ENCODE data around the gene SLC1A5.
"Not testable (repeated sequence)": the region's sequence is repeated elsewhere in the genome, so short reads cannot be mapped to it uniquely, and the experiment has no call there.

The SLC1A5 gene

GRCh38 chr19:46766569-46767317 is 21.7 kb downstream of the SLC1A5 start:
- Histone ChIP-seq H3K4me3 (ENCODE audit: low read length in 2 of 2) (no peak overlapping the region), H3K27me3 (ENCODE audit: control insufficient read depth in 1 of 2, insufficient read depth in 2 of 2, low read length in 2 of 2) (no peaks in the 10 kb centered on the region), H3K27ac (ENCODE audit: low read length) (no peak overlapping the region), H3K36me3 (ENCODE audit: control insufficient read depth in 2 of 2, insufficient read depth in 2 of 2, low read length in 2 of 2) (no peaks in the 10 kb centered on the region), H3K9ac (ENCODE audit: low read length in 2 of 2) (no peak overlapping the region), H3K9me3 (ENCODE audit: control insufficient read depth in 2 of 2, low read length in 2 of 2) (no peaks in the 10 kb centered on the region), H3K4me1 (ENCODE audit: control insufficient read depth, insufficient read depth, low read length) (peaks cover 2% of the 10 kb centered on the region)

GRCh38 chr19:46764817-46765291 is 23.5 kb downstream of the SLC1A5 start:
- no peak overlapping the region for H3K27ac ChIP-seq (ENCODE audit: low read length)
- no peaks in the 10 kb centered on the region for H3K27me3 ChIP-seq (ENCODE audit: control insufficient read depth in 1 of 2, insufficient read depth in 2 of 2, low read length in 2 of 2)
- no peaks in the 10 kb centered on the region for H3K9me3 ChIP-seq (ENCODE audit: control insufficient read depth in 2 of 2, low read length in 2 of 2)
- H3K36me3 ChIP-seq (ENCODE audit: control insufficient read depth in 2 of 2, insufficient read depth in 2 of 2, low read length in 2 of 2) = no peaks in the 10 kb centered on the region
- H3K4me1 ChIP-seq (ENCODE audit: control insufficient read depth, insufficient read depth, low read length) = peaks cover 2% of the 10 kb centered on the region
- no peak overlapping the region for H3K4me3 ChIP-seq (ENCODE audit: low read length in 2 of 2)
- no peak overlapping the region for H3K9ac ChIP-seq (ENCODE audit: low read length in 2 of 2)

GRCh38 chr19:46762245-46762890 is 26.0 kb downstream of the SLC1A5 start:
- Histone ChIP-seq H3K36me3 (ENCODE audit: control insufficient read depth in 2 of 2, insufficient read depth in 2 of 2, low read length in 2 of 2) (no peaks in the 10 kb centered on the region), H3K9ac (ENCODE audit: low read length in 2 of 2) (no peak overlapping the region), H3K27ac (ENCODE audit: low read length) (no peak overlapping the region), H3K4me1 (ENCODE audit: control insufficient read depth, insufficient read depth, low read length) (peaks cover 4% of the 10 kb centered on the region), H3K4me3 (ENCODE audit: low read length in 2 of 2) (no peak overlapping the region), H3K9me3 (ENCODE audit: control insufficient read depth in 2 of 2, low read length in 2 of 2) (no peaks in the 10 kb centered on the region), H3K27me3 (ENCODE audit: control insufficient read depth in 1 of 2, insufficient read depth in 2 of 2, low read length in 2 of 2) (no peaks in the 10 kb centered on the region)

GRCh38 chr19:46761418-46761831 is 27.0 kb downstream of the SLC1A5 start:
- H3K36me3 ChIP-seq (ENCODE audit: control insufficient read depth in 2 of 2, insufficient read depth in 2 of 2, low read length in 2 of 2) = peaks cover 0 to 4% of the 10 kb centered on the region in 2 donors
- H3K27me3 ChIP-seq (ENCODE audit: control insufficient read depth in 1 of 2, insufficient read depth in 2 of 2, low read length in 2 of 2) = no peaks in the 10 kb centered on the region
- peaks cover 7% of the 10 kb centered on the region for H3K4me1 ChIP-seq (ENCODE audit: control insufficient read depth, insufficient read depth, low read length)
- H3K9ac ChIP-seq (ENCODE audit: low read length in 2 of 2) = no peak overlapping the region
- no peak overlapping the region for H3K27ac ChIP-seq (ENCODE audit: low read length)
- H3K4me3 ChIP-seq (ENCODE audit: low read length in 2 of 2) = no peak overlapping the region
- H3K9me3 ChIP-seq (ENCODE audit: control insufficient read depth in 2 of 2, low read length in 2 of 2) = no peaks in the 10 kb centered on the region

GRCh38 chr19:46760897-46761296 is 27.5 kb downstream of the SLC1A5 start:
- H3K9me3 ChIP-seq (ENCODE audit: control insufficient read depth in 2 of 2, low read length in 2 of 2); H3K4me1 ChIP-seq (ENCODE audit: control insufficient read depth, insufficient read depth, low read length); H3K36me3 ChIP-seq (ENCODE audit: control insufficient read depth in 2 of 2, insufficient read depth in 2 of 2, low read length in 2 of 2); H3K27me3 ChIP-seq (ENCODE audit: control insufficient read depth in 1 of 2, insufficient read depth in 2 of 2, low read length in 2 of 2); H3K4me3 ChIP-seq (ENCODE audit: low read length in 2 of 2); H3K27ac ChIP-seq (ENCODE audit: low read length); H3K9ac ChIP-seq (ENCODE audit: low read length in 2 of 2): not testable (repeated sequence)

GRCh38 chr19:46760363-46760762 is 28.0 kb downstream of the SLC1A5 start:
- Histone ChIP-seq H3K4me1 (ENCODE audit: control insufficient read depth, insufficient read depth, low read length) (peaks cover 9% of the 10 kb centered on the region), H3K36me3 (ENCODE audit: control insufficient read depth in 2 of 2, insufficient read depth in 2 of 2, low read length in 2 of 2) (peaks cover 0 to 7% of the 10 kb centered on the region in 2 donors), H3K27me3 (ENCODE audit: control insufficient read depth in 1 of 2, insufficient read depth in 2 of 2, low read length in 2 of 2) (no peaks in the 10 kb centered on the region), H3K27ac (ENCODE audit: low read length) (no peak overlapping the region), H3K4me3 (ENCODE audit: low read length in 2 of 2) (no peak overlapping the region), H3K9me3 (ENCODE audit: control insufficient read depth in 2 of 2, low read length in 2 of 2) (no peaks in the 10 kb centered on the region), H3K9ac (ENCODE audit: low read length in 2 of 2) (no peak overlapping the region)

- H3K27me3 ChIP-seq (ENCODE audit: control insufficient read depth in 1 of 2, insufficient read depth in 2 of 2, low read length in 2 of 2) = no peaks in the 10 kb centered on the region
- no peaks in the 10 kb centered on the region for H3K9me3 ChIP-seq (ENCODE audit: control insufficient read depth in 2 of 2, low read length in 2 of 2)
- H3K4me1 ChIP-seq (ENCODE audit: control insufficient read depth, insufficient read depth, low read length) = peaks cover 11% of the 10 kb centered on the region
- no peak overlapping the region for H3K9ac ChIP-seq (ENCODE audit: low read length in 2 of 2)
- H3K36me3 ChIP-seq (ENCODE audit: control insufficient read depth in 2 of 2, insufficient read depth in 2 of 2, low read length in 2 of 2) = peaks cover 0 to 7% of the 10 kb centered on the region in 2 donors
- H3K27ac ChIP-seq (ENCODE audit: low read length) = no peak overlapping the region
- no peak overlapping the region for H3K4me3 ChIP-seq (ENCODE audit: low read length in 2 of 2)
Measured at GRCh38 chr19:46759817-46760333, 28.5 kb downstream of the SLC1A5 start.

- H3K9ac ChIP-seq (ENCODE audit: low read length in 2 of 2) = no peak overlapping the region
- no peak overlapping the region for H3K27ac ChIP-seq (ENCODE audit: low read length)
- H3K27me3 ChIP-seq (ENCODE audit: control insufficient read depth in 1 of 2, insufficient read depth in 2 of 2, low read length in 2 of 2) = no peaks in the 10 kb centered on the region
- H3K4me3 ChIP-seq (ENCODE audit: low read length in 2 of 2) = no peak overlapping the region
- no peaks in the 10 kb centered on the region for H3K9me3 ChIP-seq (ENCODE audit: control insufficient read depth in 2 of 2, low read length in 2 of 2)
- peaks cover 11% of the 10 kb centered on the region for H3K4me1 ChIP-seq (ENCODE audit: control insufficient read depth, insufficient read depth, low read length)
- H3K36me3 ChIP-seq (ENCODE audit: control insufficient read depth in 2 of 2, insufficient read depth in 2 of 2, low read length in 2 of 2) = peaks cover 0 to 7% of the 10 kb centered on the region in 2 donors
Measured at GRCh38 chr19:46759206-46759605, 29.2 kb downstream of the SLC1A5 start.

GRCh38 chr19:46756544-46756888 is 31.9 kb downstream of the SLC1A5 start:
- H3K27ac ChIP-seq (ENCODE audit: low read length) = no peak overlapping the region
- no peaks in the 10 kb centered on the region for H3K9me3 ChIP-seq (ENCODE audit: control insufficient read depth in 2 of 2, low read length in 2 of 2)
- no peaks in the 10 kb centered on the region for H3K27me3 ChIP-seq (ENCODE audit: control insufficient read depth in 1 of 2, insufficient read depth in 2 of 2, low read length in 2 of 2)
- peaks cover 11% of the 10 kb centered on the region for H3K4me1 ChIP-seq (ENCODE audit: control insufficient read depth, insufficient read depth, low read length)
- no peak overlapping the region for H3K9ac ChIP-seq (ENCODE audit: low read length in 2 of 2)
- peaks cover 0 to 16% of the 10 kb centered on the region in 2 donors for H3K36me3 ChIP-seq (ENCODE audit: control insufficient read depth in 2 of 2, insufficient read depth in 2 of 2, low read length in 2 of 2)
- H3K4me3 ChIP-seq (ENCODE audit: low read length in 2 of 2) = no peak overlapping the region

- no peaks in the 10 kb centered on the region for H3K27me3 ChIP-seq (ENCODE audit: control insufficient read depth in 1 of 2, insufficient read depth in 2 of 2, low read length in 2 of 2)
- peaks cover 11% of the 10 kb centered on the region for H3K4me1 ChIP-seq (ENCODE audit: control insufficient read depth, insufficient read depth, low read length)
- no peak overlapping the region for H3K9ac ChIP-seq (ENCODE audit: low read length in 2 of 2)
- H3K4me3 ChIP-seq (ENCODE audit: low read length in 2 of 2) = no peak overlapping the region
- H3K27ac ChIP-seq (ENCODE audit: low read length) = no peak overlapping the region
- H3K9me3 ChIP-seq (ENCODE audit: control insufficient read depth in 2 of 2, low read length in 2 of 2) = no peaks in the 10 kb centered on the region
- peaks cover 0 to 16% of the 10 kb centered on the region in 2 donors for H3K36me3 ChIP-seq (ENCODE audit: control insufficient read depth in 2 of 2, insufficient read depth in 2 of 2, low read length in 2 of 2)
Measured at GRCh38 chr19:46755853-46756543, 32.4 kb downstream of the SLC1A5 start.
